8988T (cell line): ENCODE measurements around the gene MRPL9.

Source experiments
- DNase-seq: peaks from one replicate; pipeline ENCODE4 v3.0.0; 2011

Gene MRPL9

DNA sequence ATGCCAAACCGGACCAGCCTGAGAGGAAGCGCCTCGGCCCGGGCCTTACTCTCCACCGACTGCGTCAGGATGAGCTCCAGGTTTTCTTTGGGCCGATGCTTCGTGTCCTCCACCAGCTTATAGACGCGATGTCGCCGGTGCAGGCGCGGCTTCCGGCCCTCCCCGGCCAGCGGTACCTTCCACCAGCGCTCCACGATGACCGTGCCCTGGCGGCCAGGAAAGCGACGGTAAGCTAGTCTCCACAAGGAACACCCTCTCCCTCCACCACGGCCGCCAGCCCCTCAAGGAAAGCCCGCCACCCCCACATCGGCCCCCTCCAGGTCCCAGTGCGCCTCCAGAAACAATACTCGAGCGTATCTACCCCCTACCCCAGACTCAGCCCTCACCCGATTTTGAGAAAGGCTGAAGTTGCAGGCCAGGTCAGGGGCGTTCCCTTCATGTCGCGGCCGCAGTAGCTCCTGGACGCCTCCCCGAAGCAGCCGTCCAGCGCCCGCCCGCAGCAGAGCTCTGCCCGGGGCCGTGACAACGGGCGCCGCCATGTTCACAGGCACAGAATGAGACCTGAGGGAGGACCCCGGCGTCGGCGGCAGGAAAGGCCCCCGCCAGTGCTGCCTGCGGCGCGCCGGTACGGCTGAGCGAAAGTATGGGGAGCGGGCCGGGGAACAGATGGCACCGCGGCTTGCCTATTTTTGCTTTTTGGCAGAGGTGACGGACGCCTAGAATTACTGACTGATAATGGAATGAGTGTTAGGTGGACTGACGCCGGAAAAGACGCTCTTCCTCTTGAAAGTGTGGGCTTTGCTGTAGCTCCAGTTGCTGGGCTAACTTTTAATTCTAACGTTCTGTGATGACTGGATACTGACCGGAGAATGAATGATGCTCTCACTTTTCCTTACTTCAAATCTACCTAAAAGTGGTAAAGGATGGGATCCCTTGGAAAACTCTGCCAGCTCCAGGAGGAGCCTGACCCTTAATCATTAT, at the start of gene MRPL9:
TSS of gene MRPL9 (minus strand) at position 556 of the 981 bp plus-strand sequence. CDS start at position 539, 17 bp downstream.
- DNase-seq = peak; percentile 93

GRCh38 chr1:151811181-151811580, 47.9 kb upstream of the MRPL9 start:
- no peak for DNase-seq

- no peak for DNase-seq
Observed at GRCh38 chr1:151809985-151810556, 46.8 kb upstream of the MRPL9 start.

- DNase-seq = no peak
Observed at GRCh38 chr1:151809290-151809984, 46.1 kb upstream of the MRPL9 start.

DNA sequence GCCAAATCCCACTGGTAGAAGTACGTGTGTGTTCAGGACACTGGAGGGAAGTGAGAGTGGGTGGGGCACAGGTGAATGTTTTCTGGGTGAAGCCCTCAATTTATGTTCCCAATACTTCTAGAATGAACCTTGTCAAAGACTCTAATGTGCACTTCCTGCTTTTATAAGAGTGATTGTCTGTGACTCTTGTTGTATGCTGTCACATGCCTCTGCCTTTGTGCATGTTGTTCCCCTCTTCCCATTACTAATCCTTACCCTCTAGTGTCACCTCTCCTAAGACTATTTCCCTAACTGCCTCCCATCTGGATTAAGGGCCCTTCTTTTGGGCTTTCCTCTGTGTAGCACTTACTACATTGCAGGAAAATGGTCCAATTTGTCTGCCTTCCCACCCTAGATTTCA, 44.5 kb upstream of the MRPL9 start:
- DNase-seq = no peak

- DNase-seq = no peak
Observed at GRCh38 chr1:151807131-151807530, 43.8 kb upstream of the MRPL9 start.

GRCh38 chr1:151806170-151806569, 42.9 kb upstream of the MRPL9 start:
- no peak for DNase-seq

GRCh38 chr1:151805066-151805820, 41.9 kb upstream of the MRPL9 start, which contains the start of gene LINGO4:
LINGO4 (minus strand) TSS chr1:151805419; CDS start chr1:151802704, 2,715 bp downstream.
- DNase-seq = no peak

DNA sequence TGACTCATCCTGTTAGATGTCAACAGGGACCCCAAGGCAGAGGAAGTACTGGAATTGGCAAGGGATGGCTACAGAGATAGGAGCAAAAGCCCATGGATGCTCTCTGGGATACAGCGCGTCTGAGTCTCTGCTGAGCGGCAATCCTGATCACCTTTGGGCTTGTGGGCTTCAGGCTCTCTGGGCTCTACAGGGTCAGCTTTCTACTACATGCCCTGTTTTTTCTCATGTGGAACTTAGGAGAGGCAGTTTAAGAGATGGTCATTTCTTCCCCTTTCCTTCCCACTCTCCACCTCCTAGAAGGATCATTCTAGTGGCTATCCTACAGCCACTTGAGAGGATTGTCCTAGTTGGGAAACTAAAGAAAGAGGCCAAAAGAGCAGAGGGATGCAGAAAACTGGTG, 40.6 kb upstream of the MRPL9 start:
- DNase-seq = no peak

DNA sequence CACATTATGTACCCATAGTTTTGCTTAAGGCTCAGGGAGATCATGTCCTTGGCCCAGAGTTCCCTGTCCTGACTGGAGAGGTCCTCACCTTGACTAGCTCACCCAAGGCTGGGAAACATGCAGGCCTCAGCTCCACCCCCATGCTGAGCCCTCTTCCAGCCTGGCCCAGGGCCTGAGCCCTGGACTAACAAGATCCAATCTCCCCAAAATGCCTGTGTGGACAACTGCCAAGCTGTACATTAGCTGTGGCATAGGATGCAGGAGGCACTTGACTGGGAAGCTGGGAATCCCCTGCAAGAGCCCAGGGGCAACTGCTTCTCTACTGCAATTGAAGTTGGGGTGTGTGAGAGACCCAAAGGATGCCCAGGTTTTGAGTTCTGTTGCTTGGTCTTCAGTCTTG, 39.9 kb upstream of the MRPL9 start:
- no peak for DNase-seq

DNA sequence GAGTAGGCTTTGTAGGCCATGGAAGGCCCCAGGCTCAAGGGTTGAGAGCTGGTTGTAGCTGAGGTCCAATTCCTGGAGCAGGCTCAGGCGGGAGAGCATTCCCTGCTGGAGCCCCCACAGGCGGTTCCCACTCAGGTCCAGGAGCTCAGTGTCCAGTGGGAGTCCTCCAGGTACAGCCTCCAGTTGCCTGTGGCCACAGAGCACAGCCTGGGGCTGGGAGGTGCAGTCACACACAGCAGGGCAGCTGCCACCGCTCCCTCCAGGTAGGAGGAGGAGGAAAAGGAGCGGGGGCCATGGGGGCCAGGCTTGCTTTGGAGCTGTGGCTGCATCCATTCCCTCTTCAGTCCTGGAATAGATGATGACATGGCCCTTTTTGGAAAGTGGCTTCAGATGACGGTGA, 39.1 kb upstream of the MRPL9 start:
- DNase-seq = no peak

DNA sequence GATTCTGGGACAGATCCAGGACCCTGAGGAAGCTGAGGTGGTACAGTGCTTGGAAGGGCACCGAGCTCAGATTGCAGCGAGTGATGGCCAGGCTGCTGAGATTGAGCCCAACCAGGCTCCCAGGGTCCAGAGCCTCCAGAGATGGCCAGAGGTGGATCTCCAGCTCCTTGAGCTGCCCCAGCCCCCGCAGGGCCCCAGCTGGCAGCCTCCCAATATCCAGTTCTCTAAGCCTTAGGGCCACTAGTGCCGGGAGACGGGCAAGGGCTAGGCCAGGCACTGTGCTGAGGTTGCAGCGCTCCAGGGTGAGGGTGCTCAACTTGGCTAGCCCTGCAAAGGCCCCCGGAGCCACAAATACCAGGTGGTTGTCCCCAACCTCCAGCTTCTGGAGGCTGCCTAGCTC, 38.5 kb upstream of the MRPL9 start:
- DNase-seq = no peak

- no peak for DNase-seq
Observed at GRCh38 chr1:151801310-151801820, 38.1 kb upstream of the MRPL9 start.

DNA sequence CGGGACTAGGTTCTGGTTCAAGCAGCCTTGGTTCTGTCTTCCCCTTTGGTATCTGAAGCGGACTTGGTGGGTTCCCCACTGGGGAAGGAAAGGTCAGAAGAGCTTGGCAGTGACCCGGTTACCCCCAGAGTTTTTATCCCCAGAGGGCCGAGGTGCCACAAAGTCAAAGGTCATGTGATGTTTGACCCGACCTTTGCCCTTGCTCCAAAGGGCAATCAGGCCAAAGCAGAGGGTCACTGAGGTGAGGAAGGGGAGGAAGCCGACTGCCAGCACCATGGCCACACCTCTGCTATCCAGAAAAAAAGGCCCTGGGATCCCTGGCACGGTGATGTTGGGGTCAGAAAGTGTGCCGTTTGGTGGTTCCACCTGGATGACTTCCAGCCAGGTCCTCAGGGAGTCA, 37.5 kb upstream of the MRPL9 start:
- no peak for DNase-seq

- no peak for DNase-seq
Observed at GRCh38 chr1:151799179-151800022, 36.1 kb upstream of the MRPL9 start.

DNA sequence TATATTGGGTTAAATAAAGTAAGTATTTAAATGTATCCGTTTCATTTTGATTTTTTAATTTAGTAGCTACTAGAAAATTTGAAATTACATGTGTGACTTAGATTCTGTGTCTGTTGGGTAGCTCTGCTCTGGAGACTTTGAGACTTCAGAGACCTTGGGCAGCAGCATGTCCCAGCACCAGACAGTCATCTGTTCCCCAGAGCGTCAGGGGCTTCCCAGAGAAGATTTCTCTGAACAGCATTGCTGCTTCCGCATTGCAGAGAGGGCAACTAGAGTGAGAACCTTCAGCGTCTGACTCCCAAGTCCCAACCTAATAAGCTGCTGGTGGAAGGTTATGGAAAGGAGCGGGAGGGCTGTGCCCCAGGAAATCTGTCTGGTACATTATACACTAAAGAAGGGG, 35.3 kb upstream of the MRPL9 start:
- DNase-seq = no peak

DNA sequence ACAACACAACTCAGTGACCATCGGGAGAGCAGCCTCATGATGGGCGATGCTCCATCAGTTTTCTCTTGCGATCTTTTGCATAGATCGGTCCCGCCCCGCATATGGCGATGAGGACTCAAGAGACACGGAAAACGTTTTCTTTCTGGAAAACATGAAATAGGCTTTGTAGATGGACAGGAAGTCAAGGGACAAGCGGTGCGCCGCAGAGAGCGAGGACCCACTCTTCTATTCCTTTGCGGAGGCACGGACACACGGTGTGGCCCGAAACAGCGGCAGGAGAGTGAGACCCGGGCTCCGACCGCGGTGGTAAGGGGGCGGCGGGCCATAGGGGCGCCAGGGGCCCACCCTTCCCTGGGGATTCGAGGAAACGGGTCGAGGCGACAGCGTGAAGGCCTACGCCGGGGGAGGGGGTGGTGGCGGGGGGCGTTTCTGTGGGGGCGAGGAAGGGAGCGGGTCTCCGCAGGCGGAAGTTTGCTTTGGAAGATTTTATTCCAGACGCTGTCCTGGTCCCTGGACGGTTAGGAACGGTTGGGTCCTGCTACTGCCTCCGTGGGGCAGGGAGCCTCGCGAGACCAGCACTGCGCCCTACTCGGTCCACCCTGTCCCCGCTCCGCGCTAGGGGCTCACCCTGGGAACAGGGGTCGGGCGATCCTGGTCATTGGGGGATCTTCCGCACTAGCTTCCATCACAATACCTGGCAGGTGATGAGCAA, 27.8 kb upstream of the MRPL9 start:
- peak; percentile 55 for DNase-seq

DNA sequence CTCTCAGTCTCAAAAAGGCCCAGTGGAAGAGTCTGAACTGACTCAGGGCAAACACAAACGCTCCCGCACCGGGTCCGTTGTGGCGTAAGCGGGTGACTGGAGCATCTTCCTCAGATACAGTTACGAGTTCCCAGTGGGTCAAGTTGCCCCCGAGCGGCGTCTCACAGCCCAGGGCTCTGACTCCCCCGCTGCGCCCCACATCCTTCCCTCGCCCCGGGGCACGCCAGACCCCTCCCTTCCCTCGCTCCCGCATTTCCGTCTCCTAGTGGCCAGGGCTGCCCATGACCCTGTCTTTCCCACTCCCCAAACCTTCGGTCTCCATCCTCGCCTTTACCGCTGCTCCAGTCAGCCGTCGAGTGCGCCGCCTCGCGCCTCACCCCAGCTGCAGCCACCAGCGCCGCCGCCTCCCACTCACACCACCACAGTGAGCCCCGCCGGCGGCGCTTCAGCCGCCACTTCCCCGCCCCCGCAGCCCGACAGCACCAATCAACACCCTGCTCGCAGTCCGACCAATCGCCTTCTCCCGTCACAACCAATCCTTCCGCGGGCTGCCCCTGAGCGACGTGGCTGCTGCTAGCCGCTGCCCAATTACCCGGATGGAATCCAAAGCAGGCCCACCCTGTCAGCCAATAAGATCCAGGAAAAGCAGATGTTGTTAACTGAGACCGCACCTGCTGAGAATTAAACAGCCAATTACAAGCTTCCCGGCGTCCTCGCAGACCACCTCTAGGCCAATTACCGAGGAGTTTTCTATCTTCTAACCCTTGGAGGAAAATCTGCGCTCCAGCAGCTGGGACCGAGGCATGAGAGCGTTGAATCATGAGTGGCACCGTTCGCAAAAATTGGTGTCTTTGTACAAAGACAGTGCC, 27.0 kb upstream of the MRPL9 start, which contains the start of gene TDRKH:
TSS of gene TDRKH (minus strand) at position 430 of the 869 bp plus-strand sequence. CDS start 7,478 bp downstream, outside the sequence.
- DNase-seq = peak; percentile 87

GRCh38 chr1:151787689-151788088, 24.4 kb upstream of the MRPL9 start:
- no peak for DNase-seq

DNA sequence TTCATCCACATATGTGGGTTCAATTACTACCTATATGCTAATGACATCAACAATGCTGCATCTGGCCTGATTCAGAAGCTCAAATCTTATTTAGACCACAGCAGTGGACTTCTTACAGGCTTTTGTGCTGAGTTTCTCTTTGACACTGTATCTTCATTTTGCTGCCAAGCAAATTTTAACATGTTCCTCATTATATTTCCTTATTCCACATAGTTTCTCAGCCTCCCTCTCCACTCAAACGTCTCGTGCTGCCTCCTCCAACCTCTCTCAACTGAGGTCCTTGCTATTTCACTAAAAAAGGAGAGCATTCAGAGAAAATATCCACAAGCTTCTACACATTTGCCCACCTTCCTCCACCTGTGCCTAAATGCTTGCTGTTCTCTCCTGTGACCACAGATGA, 20.5 kb upstream of the MRPL9 start:
- DNase-seq = no peak
